Psoas muscle (tissue), 8 donors: ENCODE measurements around the gene ZNF280D. TPM values are rescaled to one million over a fixed set of nuclear protein-coding genes. Genes with fewer than 3 reads are reported as not detected.
"Not testable (repeated sequence)": the region's sequence is repeated elsewhere in the genome, so short reads cannot be mapped to it uniquely, and the experiment has no call there.

Experiments used
- ATAC-seq, 4 donors: fragments of 200-7000 bp; cut with Tn5 transposase; one replicate each; pipeline ENCODE4 v1.9.1; 2020; ENCODE audit warnings: moderate library complexity in 3 of 4, mild to moderate bottlenecking in 2 of 4
- DNase-seq, 2 donors: peaks; one replicate each; pipeline ENCODE4 v3.0.0-alpha.2; 2020
- H3K27ac ChIP-seq: fragments of 200-600 bp; one replicate; pipeline ENCODE4 v1.8.0; 2022
- H3K27me3 ChIP-seq, 3 donors: fragments of 200-600 bp in 1 of 3; one replicate each; pipeline versions ENCODE4 v1.6.1 to v1.8.0; 2013 to 2022; ENCODE audit warnings: low read length in 2 of 3, mild to moderate bottlenecking in 2 of 3, moderate library complexity in 1 of 3; ENCODE audit not compliant: insufficient read depth in 3 of 3
- H3K36me3 ChIP-seq, 2 donors: fragments of 200-600 bp in 1 of 2; one replicate each; pipeline versions ENCODE4 v1.6.1 to v1.8.0; 2013 to 2022; ENCODE audit warnings: low read depth in 1 of 2, mild to moderate bottlenecking in 1 of 2, moderate library complexity in 1 of 2; ENCODE audit not compliant: insufficient read depth in 1 of 2
- H3K4me1 ChIP-seq: fragments of 200-600 bp; one replicate; pipeline ENCODE4 v1.8.0; 2022
- H3K4me3 ChIP-seq: fragments of 200-600 bp; one replicate; pipeline ENCODE4 v1.8.0; 2022; ENCODE audit warnings: mild to moderate bottlenecking
- H3K9me3 ChIP-seq: fragments of 200-600 bp; one replicate; pipeline ENCODE4 v1.8.0; 2022
- WGBS, 3 donors: extraction: QIAGEN DNeasy Blood & Tissue Kit; methylation state at CpG; one replicate each; pipeline versions ENCODE4 v1.1.6 to v1.1.7; 2013; 5-methylcytosine and 5-hydroxymethylcytosine counted together
- intact Hi-C, 2 donors: fragments of 100-400 bp; cut with DNase I; formaldehyde crosslinking; loops; one replicate each; pipeline versions ENCODE4 v1.11.0 to v1.14.2; 2022
- polyA plus RNA-seq, 3 donors: library from polyadenylated mRNA; stranded (reverse); fragments of 200-250 nt; gene quantifications; one replicate each; pipeline ENCODE4 v1.2.3, GENCODE V29; 2013
- total RNA-seq, 4 donors: library from RNA; stranded (reverse); fragmentation: NEBNext Ultra II Directional in 2 of 4; extraction: Animal tissue kit (Norgen Biotek cat#: 25700) in 2 of 4; gene quantifications; one replicate each; pipeline versions ENCODE4 v1.2.1 to v1.2.4, GENCODE V29; 2021 to 2023
- TF ChIP-seq, protein P1 (sequence below): fragments of 200-600 bp; IDR thresholded peaks from one replicate; pipeline ENCODE4 v1.8.0; 2022; ENCODE audit warnings: antibody characterized with exemption
- donor health status: healthy with polysubstance abuse.
- donor health status: DM: no; HTN: no; CAD: no; lungs with moderate emphysema.
- donor health status: Bipolar disorder and iron deficiency.
- donor health status: healthy.
- donor health status: DM: yes; HTN: yes; CAD: no.
- donor health status: DM: no; HTN: no; CAD: no.
- donor health status: DM: no; HTN: no; CAD: no.
- donor health status: DM: yes; HTN: yes; CAD: no.

Gene ZNF280D
- total and polyA plus RNA-seq, 7 donors = 5.3 to 25.3 (median 20.8) TPM

- no peak for ATAC-seq
- no peaks in the 10 kb centered on the region for H3K9me3 ChIP-seq
- peaks cover 53% of the 10 kb centered on the region for H3K4me1 ChIP-seq
- no peaks in the 10 kb centered on the region for H3K36me3 ChIP-seq
- TF ChIP-seq, protein P1, sequence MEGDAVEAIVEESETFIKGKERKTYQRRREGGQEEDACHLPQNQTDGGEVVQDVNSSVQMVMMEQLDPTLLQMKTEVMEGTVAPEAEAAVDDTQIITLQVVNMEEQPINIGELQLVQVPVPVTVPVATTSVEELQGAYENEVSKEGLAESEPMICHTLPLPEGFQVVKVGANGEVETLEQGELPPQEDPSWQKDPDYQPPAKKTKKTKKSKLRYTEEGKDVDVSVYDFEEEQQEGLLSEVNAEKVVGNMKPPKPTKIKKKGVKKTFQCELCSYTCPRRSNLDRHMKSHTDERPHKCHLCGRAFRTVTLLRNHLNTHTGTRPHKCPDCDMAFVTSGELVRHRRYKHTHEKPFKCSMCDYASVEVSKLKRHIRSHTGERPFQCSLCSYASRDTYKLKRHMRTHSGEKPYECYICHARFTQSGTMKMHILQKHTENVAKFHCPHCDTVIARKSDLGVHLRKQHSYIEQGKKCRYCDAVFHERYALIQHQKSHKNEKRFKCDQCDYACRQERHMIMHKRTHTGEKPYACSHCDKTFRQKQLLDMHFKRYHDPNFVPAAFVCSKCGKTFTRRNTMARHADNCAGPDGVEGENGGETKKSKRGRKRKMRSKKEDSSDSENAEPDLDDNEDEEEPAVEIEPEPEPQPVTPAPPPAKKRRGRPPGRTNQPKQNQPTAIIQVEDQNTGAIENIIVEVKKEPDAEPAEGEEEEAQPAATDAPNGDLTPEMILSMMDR = no peak
- H3K27me3 ChIP-seq = no peaks in the 10 kb centered on the region
- H3K4me3 ChIP-seq = no peak overlapping the region
- no peak for DNase-seq
- intact Hi-C loops = no loop called here
- no peak overlapping the region for H3K27ac ChIP-seq
These were observed 17.0 kb downstream of the ZNF280D start for GRCh38 chr15:56716334-56716733.

- Histone ChIP-seq H3K4me3 (no peak overlapping the region), H3K27ac (no peak overlapping the region), H3K4me1 (peaks cover 53% of the 10 kb centered on the region), H3K27me3 (no peaks in the 10 kb centered on the region), H3K36me3 (no peaks in the 10 kb centered on the region), H3K9me3 (no peaks in the 10 kb centered on the region)
- DNase-seq = no peak
- no peak for ATAC-seq
- TF ChIP-seq, protein P1 = no peak
- intact Hi-C loops = no loop called here
These were observed 18.1 kb downstream of the ZNF280D start for GRCh38 chr15:56715220-56715619.

DNA sequence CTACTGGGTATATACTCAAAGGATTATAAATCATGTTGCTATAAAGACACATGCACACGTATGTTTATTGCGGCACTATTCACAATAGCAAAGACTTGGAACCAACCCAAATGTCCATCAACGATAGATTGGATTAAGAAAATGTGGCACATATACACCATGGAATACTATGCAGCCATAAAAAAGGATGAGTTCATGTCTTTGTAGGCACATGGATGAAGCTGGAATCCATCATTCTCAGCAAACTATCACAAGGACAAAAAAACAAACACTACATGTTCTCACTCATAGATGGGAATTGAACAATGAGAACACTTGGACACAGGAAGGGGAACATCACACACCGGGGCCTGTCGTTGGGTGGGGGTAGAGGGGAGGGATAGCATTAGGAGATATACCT is 23.8 kb downstream of the ZNF280D start:
- DNase-seq, H3K27ac ChIP-seq, H3K27me3 ChIP-seq, intact Hi-C loops, H3K9me3 ChIP-seq, ATAC-seq, H3K4me3 ChIP-seq: not testable (repeated sequence)
- Histone ChIP-seq H3K4me1 (peaks cover 12% of the 10 kb centered on the region), H3K36me3 (peaks cover 0 to 19% of the 10 kb centered on the region in 2 donors)
- WGBS, 3 donors = 96 to 100% (median 100%) methylated on average over 3 to 5 of the region's 5 CpGs

DNA sequence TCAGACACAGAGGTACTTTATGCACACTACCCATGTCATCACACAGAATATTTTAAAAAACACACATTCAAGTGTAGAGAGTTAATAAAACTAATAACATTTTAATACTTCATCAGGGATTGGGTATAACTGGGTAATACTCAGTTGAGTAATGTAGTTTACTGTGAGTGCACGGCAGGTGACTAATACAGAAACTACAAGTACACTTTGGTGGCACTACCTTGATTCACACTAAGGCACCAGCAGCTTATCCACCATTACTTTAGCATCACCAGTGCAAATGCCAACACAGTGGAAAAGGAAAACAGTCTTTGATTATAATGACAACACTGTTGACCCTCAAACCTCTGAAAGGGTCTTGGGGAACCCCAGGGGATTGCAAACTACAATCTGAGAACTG is 33.6 kb downstream of the ZNF280D start:
- Histone ChIP-seq H3K27me3 (no peaks in the 10 kb centered on the region), H3K4me1 (no peaks in the 10 kb centered on the region), H3K27ac (no peak overlapping the region), H3K9me3 (no peaks in the 10 kb centered on the region), H3K4me3 (no peak overlapping the region), H3K36me3 (peaks cover 0 to 71% of the 10 kb centered on the region in 2 donors)
- 97% methylated on average over 1 of the region's 1 CpG for WGBS, 3 donors
- no peak for ATAC-seq
- intact Hi-C loops = no loop called here
- TF ChIP-seq, protein P1 = no peak
- no peak for DNase-seq

DNA sequence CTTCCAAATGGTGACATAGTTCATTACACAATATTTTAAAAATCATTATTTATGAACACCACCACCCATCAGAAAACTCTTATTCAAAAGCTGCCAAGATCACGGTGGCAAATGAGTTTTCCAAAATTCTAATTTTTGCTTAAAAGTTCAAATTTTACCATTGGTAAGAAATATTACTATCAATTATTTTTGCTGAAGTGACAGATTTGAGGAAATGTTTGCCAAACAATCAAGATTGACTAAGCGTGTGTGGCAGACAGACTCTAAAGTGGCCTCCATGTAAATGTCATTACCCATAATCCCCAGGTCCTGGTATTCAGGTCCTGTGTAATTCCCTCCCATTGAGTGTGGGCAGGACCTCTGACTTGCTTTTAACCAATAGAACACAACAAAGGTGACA is 35.0 kb downstream of the ZNF280D start:
- WGBS, 3 donors = 97 to 99% (median 98%) methylated on average over 2 of the region's 2 CpGs
- no peak overlapping the region for H3K27ac ChIP-seq
- H3K36me3 ChIP-seq = peaks cover 0 to 60% of the 10 kb centered on the region in 2 donors
- TF ChIP-seq, protein P1 = no peak
- H3K4me3 ChIP-seq = no peak overlapping the region
- DNase-seq = no peak
- ATAC-seq = no peak
- intact Hi-C loops = no loop called here
- H3K9me3 ChIP-seq = no peaks in the 10 kb centered on the region
- no peaks in the 10 kb centered on the region for H3K27me3 ChIP-seq
- no peaks in the 10 kb centered on the region for H3K4me1 ChIP-seq
